Thoracic aorta (tissue), 2 donors: ENCODE results near the gene VSTM4. TPM values are rescaled to one million over a fixed set of nuclear protein-coding genes. Genes with fewer than 3 reads are reported as not detected.

ENCODE experiments used
- ATAC-seq: fragments of 150-250 bp; one replicate; pipeline ENCODE4 v1.8.0; 2017; ENCODE audit warnings: low read depth; ENCODE audit not compliant: insufficient number of reproducible peaks, low FRiP score
- DNase-seq: peaks from one replicate; pipeline ENCODE4 v3.0.0-alpha.2; 2020; ENCODE audit warnings: low spot score
- H3K27ac ChIP-seq, 2 donors: fragments of 200-600 bp; sonication (generic); 1 replicate in 1 of 2; 2 replicates in 1 of 2; pipeline ENCODE4 v1.5.1; 2016; ENCODE audit warnings: mild to moderate bottlenecking in 2 of 2, moderate library complexity in 2 of 2
- H3K27me3 ChIP-seq: fragments of 200-600 bp; sonication (generic); replicated peaks from 2 replicates; pipeline ENCODE4 v1.6.0; 2016; ENCODE audit warnings: mild to moderate bottlenecking; ENCODE audit not compliant: insufficient read depth
- H3K36me3 ChIP-seq: fragments of 200-600 bp; sonication (generic); one replicate; pipeline ENCODE4 v1.5.1; 2016
- H3K4me1 ChIP-seq, 2 donors: fragments of 200-600 bp; sonication (generic); 1 replicate in 1 of 2; 2 replicates in 1 of 2; pipeline versions ENCODE4 v1.5.1 to v1.6.0; 2016; ENCODE audit warnings: low read depth in 2 of 2, mild to moderate bottlenecking in 1 of 2; ENCODE audit not compliant: control insufficient read depth in 1 of 2
- H3K4me3 ChIP-seq: fragments of 200-600 bp; sonication (generic); 2 replicates; pipeline ENCODE4 v1.5.1; 2016; ENCODE audit warnings: mild to moderate bottlenecking
- H3K9me3 ChIP-seq: fragments of 200-600 bp; sonication (generic); 2 replicates; pipeline ENCODE4 v1.5.1; 2016
- total RNA-seq, 2 donors: library from RNA; depleted of rRNA; stranded (reverse); fragments of >200 nt; gene quantifications; one replicate each; pipeline versions ENCODE4 v1.1.0 to v1.2.3, GENCODE V29; 2016
- TF ChIP-seq, protein P1 (sequence below): fragments of 200-600 bp; sonication (generic); IDR thresholded peaks from one replicate; pipeline ENCODE4 v1.5.1; 2019; ENCODE audit warnings: antibody characterized with exemption

VSTM4 gene
- total RNA-seq, 2 donors from 2014 or later: 24.4 to 46.4 TPM

DNA sequence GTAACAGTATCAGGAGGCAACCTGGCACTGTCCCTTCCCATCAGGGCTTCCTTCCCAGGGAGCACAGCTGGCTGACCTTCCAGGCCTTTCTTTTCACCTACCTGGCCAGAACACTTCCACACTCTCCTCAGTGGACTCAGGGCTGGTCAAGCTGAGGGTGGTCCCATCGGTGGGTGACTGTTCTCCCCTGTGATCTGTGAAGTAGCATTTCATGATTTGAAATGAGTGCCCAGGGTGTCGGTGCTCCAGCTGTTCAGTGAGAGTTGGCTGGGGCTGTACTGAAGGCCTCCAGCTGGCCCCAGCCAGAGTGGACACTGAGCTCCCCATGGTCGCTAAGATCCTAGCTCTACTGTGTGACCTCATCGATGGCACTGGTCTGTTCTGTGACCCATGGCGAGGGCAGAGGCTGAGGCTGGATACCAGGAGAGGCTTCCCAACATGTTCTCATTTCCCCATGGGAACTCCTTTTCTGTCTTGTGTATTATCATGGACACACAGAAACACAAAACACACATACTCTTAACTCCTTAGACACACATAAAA is 18.5 kb upstream of the VSTM4 start, which contains the start of gene FAM170B:
FAM170B (minus strand) TSS at position 316 of the 543 bp plus-strand sequence; CDS start at position 213, 103 bp downstream.
- no peak for ATAC-seq

DNA sequence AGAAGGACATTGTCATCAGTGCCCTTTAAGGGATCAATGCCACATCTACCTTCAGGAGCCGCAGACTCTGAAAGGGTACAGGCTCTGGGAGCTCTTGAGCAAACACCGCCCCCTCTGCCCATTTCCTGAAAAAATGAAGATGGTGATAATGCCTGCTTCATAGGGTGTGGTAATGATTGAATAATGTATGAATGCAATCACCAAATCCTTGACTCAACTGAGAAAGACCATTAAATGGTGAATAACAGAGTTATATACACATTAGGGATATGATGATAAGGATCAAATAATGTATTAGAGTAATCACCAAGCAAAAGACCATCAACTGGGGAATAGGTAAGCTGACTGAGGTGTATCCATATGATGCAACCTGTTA is 17.0 kb upstream of the VSTM4 start:
- Histone ChIP-seq H3K4me1 (peaks cover 3 to 13% of the 10 kb centered on the region in 2 donors), H3K36me3 (no peaks in the 10 kb centered on the region), H3K27ac (no peak overlapping the region), H3K27me3 (no peaks in the 10 kb centered on the region), H3K9me3 (no peaks in the 10 kb centered on the region), H3K4me3 (no peak overlapping the region)
- no peak for DNase-seq
- ATAC-seq: no peak
- TF ChIP-seq, protein P1, sequence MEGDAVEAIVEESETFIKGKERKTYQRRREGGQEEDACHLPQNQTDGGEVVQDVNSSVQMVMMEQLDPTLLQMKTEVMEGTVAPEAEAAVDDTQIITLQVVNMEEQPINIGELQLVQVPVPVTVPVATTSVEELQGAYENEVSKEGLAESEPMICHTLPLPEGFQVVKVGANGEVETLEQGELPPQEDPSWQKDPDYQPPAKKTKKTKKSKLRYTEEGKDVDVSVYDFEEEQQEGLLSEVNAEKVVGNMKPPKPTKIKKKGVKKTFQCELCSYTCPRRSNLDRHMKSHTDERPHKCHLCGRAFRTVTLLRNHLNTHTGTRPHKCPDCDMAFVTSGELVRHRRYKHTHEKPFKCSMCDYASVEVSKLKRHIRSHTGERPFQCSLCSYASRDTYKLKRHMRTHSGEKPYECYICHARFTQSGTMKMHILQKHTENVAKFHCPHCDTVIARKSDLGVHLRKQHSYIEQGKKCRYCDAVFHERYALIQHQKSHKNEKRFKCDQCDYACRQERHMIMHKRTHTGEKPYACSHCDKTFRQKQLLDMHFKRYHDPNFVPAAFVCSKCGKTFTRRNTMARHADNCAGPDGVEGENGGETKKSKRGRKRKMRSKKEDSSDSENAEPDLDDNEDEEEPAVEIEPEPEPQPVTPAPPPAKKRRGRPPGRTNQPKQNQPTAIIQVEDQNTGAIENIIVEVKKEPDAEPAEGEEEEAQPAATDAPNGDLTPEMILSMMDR: no peak

More for the DNA sequence above, 18.5 kb upstream of the VSTM4 start, which contains the start of gene FAM170B:
- Histone ChIP-seq H3K4me1 (peaks cover 8 to 20% of the 10 kb centered on the region in 2 donors), H3K27ac (no peak within 1 kb of the TSS), H3K9me3 (no peaks in the 10 kb centered on the region), H3K27me3 (no peaks in the 10 kb centered on the region), H3K36me3 (no peaks in the 10 kb centered on the region), H3K4me3 (no peak within 1 kb of the TSS)
- DNase-seq: no peak
- TF ChIP-seq, protein P1: no peak

- Histone ChIP-seq H3K27me3 (no peaks in the 10 kb centered on the region), H3K4me3 (no peak overlapping the region)
Measured at GRCh38 chr10:49131507-49132361, 16.4 kb upstream of the VSTM4 start.

GRCh38 chr10:49129376-49129775 is 14.1 kb upstream of the VSTM4 start:
- ATAC-seq (no peak), DNase-seq (no peak)
- Histone ChIP-seq H3K36me3 (no peaks in the 10 kb centered on the region), H3K4me3 (no peak overlapping the region), H3K27me3 (no peaks in the 10 kb centered on the region), H3K27ac (no peak overlapping the region), H3K4me1 (no peaks in the 10 kb centered on the region), H3K9me3 (no peaks in the 10 kb centered on the region)
- TF ChIP-seq, protein P1: no peak

More at GRCh38 chr10:49131507-49132361, 16.4 kb upstream of the VSTM4 start:
- H3K9me3 ChIP-seq: no peaks in the 10 kb centered on the region
- no peaks in the 10 kb centered on the region for H3K36me3 ChIP-seq
- no peak for ATAC-seq
- H3K4me1 ChIP-seq: peaks cover 3 to 13% of the 10 kb centered on the region in 2 donors
- DNase-seq: no peak
- TF ChIP-seq, protein P1: no peak
- no peak overlapping the region for H3K27ac ChIP-seq

DNA sequence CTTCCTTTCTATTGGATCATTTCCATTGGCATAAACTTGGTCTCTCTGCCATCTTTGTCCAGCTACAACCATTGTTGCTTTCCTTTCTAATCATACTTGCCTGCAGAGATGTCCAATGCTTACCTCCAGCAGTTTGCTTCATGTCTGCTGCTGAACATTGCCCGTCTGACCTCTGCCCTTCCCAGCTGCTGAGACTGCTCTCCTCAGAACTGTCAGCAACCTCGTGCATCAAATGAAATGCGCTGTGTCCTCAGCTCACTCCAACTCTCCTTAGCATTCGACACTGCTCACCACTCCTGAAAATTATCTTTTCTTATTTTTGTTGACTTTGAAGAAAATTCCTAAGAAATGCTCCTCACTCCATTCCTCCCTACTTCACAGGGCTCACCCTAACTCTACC is 13.5 kb upstream of the VSTM4 start:
- H3K27ac ChIP-seq: no peak overlapping the region
- TF ChIP-seq, protein P1: no peak

More for the DNA sequence above, 13.5 kb upstream of the VSTM4 start:
- no peaks in the 10 kb centered on the region for H3K27me3 ChIP-seq
- H3K4me1 ChIP-seq: no peaks in the 10 kb centered on the region
- DNase-seq (no peak), ATAC-seq (no peak)
- H3K4me3 ChIP-seq: no peak overlapping the region
- H3K9me3 ChIP-seq: no peaks in the 10 kb centered on the region
- no peaks in the 10 kb centered on the region for H3K36me3 ChIP-seq
